Central memory CD8-positive, alpha-beta T cell (primary cell): ENCODE measurements around the gene PHF23.

Experiments used
- ATAC-seq: fragments of 150-1000 bp; cut with Tn5 transposase; replicated peaks from 2 replicates; pipeline ENCODE4 v1.10.0; 2022; ENCODE audit warnings: mild to moderate bottlenecking, moderate FRiP score, moderate number of reproducible peaks; ENCODE audit not compliant: poor library complexity, severe bottlenecking; ENCODE audit errors: extremely low read depth
- DNase-seq, 2 donors: peaks; one replicate each; pipeline ENCODE4 v3.0.0; 2021; ENCODE audit warnings: low spot score in 2 of 2
- H3K27ac Mint-ChIP-seq: one replicate; pipeline ENCODE4 v1.8.0; 2022; ENCODE audit warnings: low read depth, mild to moderate bottlenecking, moderate library complexity, mixed read lengths
- H3K27me3 Mint-ChIP-seq: one replicate; pipeline ENCODE4 v1.8.0; 2022; ENCODE audit warnings: mixed read lengths
- H3K36me3 Mint-ChIP-seq: one replicate; pipeline ENCODE4 v1.8.0; 2022; ENCODE audit warnings: mild to moderate bottlenecking, moderate library complexity, mixed read lengths; ENCODE audit not compliant: insufficient read depth
- H3K4me1 Mint-ChIP-seq: one replicate; pipeline ENCODE4 v1.8.0; 2022; ENCODE audit warnings: mixed read lengths
- H3K4me3 Mint-ChIP-seq: one replicate; pipeline ENCODE4 v1.8.0; 2022; ENCODE audit warnings: mild to moderate bottlenecking, moderate library complexity, mixed read lengths
- H3K9me3 Mint-ChIP-seq: one replicate; pipeline ENCODE4 v1.8.0; 2022; ENCODE audit warnings: mixed read lengths

PHF23 gene

DNA sequence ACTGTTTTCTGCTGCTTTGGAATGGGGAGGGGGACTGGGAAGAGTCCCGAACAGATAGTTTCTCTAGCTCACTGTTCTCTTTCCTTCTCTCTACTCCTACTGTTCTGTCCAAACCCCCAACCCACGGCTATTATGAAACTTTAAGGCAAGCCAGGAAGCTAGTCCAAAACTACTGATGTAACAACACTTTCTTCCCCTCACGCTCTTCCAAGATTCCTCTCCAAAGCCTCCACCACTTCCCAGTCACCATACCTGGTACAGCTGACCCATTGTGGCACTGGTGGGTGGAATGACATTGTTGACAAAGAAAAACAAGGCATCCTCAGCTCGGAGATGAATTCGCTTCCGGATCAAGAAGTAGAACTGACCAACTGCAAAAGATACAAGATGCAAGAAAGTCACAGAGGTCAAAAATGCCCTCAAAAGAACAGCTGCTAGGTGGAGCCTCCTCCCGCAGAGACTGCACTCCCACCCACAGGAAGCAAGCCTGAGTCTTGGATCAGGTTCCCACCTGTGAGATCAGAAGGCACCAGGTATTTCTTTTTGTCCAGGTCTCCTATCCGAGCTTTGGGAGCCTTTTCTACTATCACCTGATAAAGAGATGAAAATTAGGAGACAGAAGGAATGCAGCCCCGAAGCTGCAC, 2.0 kb upstream of the PHF23 start:
- no peak for DNase-seq
- peaks cover 55% of the 10 kb centered on the region for H3K4me1 Mint-ChIP-seq
- peaks cover 48% of the 10 kb centered on the region for H3K36me3 Mint-ChIP-seq
- peak overlapping the region; percentile 90 for H3K27ac Mint-ChIP-seq
- no peaks in the 10 kb centered on the region for H3K9me3 Mint-ChIP-seq
- peak overlapping the region; percentile 98 for H3K4me3 Mint-ChIP-seq
- H3K27me3 Mint-ChIP-seq = no peaks in the 10 kb centered on the region
- ATAC-seq = no peak

DNA sequence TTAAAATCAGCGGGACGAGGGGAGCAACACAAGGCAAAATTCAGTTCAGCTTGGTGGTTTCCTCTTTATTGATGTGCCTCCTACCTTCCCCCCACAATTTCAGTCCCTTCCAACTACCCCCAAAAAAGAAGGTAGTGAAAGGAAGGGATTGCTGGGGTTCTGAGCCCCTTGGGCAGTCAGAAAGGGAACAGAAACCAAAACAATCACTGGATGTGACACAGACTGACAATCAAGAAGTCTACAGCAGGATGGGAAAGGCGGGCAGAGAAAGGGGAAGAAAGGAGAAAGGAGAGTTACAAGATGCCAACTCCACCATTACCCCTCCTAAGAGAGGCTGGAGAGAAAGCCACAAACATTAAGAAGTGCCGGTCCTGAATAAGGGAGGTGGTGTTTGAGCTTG, 1.1 kb upstream of the PHF23 start:
- no peaks in the 10 kb centered on the region for H3K9me3 Mint-ChIP-seq
- no peak for DNase-seq
- peak overlapping the region; percentile 98 for H3K4me3 Mint-ChIP-seq
- H3K27me3 Mint-ChIP-seq = no peaks in the 10 kb centered on the region
- H3K36me3 Mint-ChIP-seq = peaks cover 43% of the 10 kb centered on the region
- no peak for ATAC-seq
- peaks cover 58% of the 10 kb centered on the region for H3K4me1 Mint-ChIP-seq
- H3K27ac Mint-ChIP-seq = peak overlapping the region; percentile 92

DNA sequence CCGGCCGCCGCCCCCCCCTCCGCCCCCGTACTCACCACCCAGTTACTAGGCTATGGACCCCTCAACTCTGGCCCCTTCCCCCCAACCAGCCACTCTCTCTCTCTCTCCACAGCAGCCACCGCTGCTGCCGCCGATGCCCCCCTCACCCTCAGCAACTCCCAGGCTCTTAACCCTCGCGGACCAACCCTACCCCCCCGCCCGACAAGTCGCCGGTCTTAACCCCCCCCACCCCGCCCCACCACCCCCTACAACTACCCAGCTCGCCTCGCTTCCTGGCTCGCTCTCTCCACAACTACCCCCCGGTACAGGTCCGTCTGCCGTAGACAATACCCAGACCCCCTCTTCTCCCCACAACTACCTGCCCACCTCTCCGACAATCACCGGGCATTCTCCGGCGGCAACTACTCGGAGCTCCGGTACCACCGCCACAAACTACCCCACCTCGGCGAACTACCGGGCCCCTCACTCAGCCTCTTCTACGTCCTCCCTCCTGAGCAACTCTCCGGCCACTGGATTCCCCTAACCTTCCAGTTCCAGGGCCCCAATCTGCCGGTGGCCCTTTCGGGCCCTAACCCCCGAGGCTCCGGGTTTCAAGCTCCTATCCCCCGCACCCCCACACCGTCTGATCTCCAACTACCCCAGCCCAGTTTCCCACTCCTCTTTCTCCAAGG, 702 bp downstream of the PHF23 start:
- H3K4me3 Mint-ChIP-seq = peak overlapping the region; percentile 98
- no peaks in the 10 kb centered on the region for H3K27me3 Mint-ChIP-seq
- DNase-seq (no peak), ATAC-seq (no peak)
- peaks cover 48% of the 10 kb centered on the region for H3K36me3 Mint-ChIP-seq
- no peaks in the 10 kb centered on the region for H3K9me3 Mint-ChIP-seq
- H3K4me1 Mint-ChIP-seq = peaks cover 75% of the 10 kb centered on the region
- peak overlapping the region; percentile 92 for H3K27ac Mint-ChIP-seq

DNA sequence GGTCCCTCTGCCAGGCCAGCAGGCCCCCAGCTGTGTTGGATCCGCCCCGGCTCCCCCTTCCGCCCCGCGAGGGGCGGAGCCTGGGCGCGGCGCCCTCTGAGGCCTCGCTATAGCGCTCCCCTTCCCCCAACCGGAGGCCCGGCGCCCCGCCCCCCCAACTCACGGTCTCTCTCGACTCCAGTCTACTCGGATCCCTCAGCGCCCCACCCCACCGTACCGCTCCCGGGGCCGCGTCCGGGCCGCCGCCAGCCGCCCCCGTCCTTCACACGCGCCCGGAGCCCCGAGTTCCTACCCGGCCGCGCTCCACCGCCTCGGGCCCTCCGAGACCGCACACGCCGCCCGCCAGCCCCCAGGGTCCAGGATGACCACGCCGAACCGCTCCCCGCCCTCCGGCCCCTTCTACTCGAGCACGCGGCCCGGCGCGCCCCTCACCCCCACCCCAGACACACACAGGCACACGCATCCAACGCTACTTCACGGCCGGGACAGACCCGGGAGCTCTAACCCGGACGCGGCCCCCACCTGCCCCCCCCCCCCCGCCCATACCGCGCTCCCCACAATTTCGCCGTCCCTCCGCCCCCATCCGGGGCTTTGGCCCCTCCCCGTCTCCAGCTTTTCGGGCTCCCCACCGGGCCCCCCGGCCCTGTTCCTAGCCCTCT, 1.4 kb downstream of the PHF23 start:
- H3K27ac Mint-ChIP-seq = peak overlapping the region; percentile 92

DNA sequence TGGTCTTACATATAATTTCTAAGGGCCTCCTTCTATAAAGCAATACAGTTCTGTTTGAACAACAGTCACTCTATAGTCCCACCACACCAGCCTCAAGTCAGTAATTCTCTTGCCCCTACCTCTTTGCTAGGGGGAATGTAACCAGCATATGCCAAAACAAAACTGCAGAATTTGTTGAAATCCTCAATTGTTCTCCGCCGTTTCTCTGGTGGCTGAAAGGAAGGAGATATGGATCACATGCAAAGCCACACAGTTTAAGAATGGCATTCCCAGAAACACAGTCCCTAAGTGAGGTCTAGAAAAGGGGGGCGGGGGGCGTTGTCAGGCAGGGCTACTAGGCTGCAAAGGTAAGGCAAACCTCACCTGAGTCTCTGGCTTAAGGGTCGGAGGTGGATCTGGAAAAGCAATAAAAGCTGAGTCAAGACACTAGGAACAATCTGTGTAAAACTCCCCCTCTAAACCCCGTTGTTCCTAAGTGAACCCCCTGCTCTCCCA, 1.9 kb downstream of the PHF23 start:
- H3K4me3 Mint-ChIP-seq = peak overlapping the region; percentile 98
- peaks cover 75% of the 10 kb centered on the region for H3K4me1 Mint-ChIP-seq
- peak overlapping the region; percentile 92 for H3K27ac Mint-ChIP-seq
- H3K36me3 Mint-ChIP-seq = peaks cover 41% of the 10 kb centered on the region
- no peaks in the 10 kb centered on the region for H3K9me3 Mint-ChIP-seq
- no peak for DNase-seq
- H3K27me3 Mint-ChIP-seq = no peaks in the 10 kb centered on the region
- ATAC-seq = no peak

More for the DNA sequence above, 1.4 kb downstream of the PHF23 start:
- peak; percentile 4 for ATAC-seq
- DNase-seq = peak; percentile 47 to 57
- H3K4me1 Mint-ChIP-seq = peaks cover 76% of the 10 kb centered on the region
- no peaks in the 10 kb centered on the region for H3K9me3 Mint-ChIP-seq
- no peaks in the 10 kb centered on the region for H3K27me3 Mint-ChIP-seq
- peaks cover 45% of the 10 kb centered on the region for H3K36me3 Mint-ChIP-seq
- peak overlapping the region; percentile 98 for H3K4me3 Mint-ChIP-seq

DNA sequence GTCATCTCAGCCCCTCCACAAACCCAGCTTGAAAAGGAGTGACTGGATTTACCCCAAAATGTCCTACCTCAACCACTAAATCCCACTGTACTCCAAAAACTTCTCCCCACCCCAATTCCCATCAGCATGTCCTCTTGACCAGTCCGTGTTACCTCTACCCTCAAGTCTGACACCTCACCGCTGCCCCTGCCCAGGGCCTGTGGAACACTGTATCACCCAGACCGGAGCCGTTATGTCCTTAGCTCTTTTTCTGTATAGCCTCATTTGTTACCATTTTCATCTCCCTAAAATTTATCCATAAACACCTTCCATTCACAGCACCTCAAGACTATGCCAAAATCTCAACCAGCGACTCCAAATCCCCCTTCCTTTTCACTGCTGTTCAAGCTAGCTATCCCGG, 2.4 kb downstream of the PHF23 start:
- no peaks in the 10 kb centered on the region for H3K9me3 Mint-ChIP-seq
- peaks cover 75% of the 10 kb centered on the region for H3K4me1 Mint-ChIP-seq
- no peaks in the 10 kb centered on the region for H3K27me3 Mint-ChIP-seq
- H3K4me3 Mint-ChIP-seq = peak overlapping the region; percentile 98
- DNase-seq (no peak), ATAC-seq (no peak)
- no peak overlapping the region for H3K27ac Mint-ChIP-seq
- H3K36me3 Mint-ChIP-seq = peaks cover 36% of the 10 kb centered on the region

DNA sequence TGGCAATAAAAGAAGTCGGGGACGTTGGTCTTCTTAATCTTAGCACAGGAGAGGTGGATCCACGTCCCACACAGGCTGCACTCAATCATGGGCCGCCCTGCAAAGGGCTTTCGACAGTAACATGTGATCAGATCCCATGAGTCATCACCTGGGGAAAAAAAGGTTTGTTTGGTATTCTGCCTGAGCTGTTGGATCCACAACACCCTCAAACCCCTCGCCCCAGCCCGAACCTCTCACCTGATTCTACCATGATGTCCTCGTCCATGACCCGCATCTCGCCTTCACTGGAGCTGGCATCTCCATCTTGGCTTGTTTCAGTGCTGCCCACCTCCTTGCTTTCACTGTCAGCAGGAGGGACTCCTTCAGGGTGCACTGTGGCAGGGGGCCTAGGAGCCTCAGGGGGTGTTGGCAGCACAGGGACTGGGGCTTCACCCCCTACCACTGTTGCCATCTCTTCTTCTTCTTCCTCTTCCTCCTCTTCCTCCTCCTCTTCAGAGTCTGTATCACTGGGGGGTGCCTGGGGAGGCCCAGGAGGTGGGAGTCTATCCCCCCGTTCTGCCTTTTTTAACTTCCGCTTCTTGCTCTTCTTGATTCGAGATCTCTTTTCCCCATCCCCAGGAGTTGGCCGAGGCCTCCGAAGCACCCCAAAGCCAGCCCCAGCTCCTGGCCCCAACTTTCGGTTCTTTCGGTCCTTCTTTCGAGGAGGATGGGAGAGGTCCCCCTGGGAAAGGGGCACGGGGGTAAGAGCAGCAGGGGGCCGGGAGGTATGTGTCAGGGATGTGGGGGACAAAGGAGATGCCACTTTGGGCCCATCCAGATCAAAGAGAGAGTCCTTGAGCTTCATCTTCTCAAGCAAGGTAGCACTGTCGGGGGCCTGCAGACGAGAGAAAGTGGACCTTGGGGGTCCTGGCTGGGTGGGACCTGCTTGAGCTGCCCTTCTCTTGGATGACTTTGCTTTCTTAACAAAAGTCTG, 3.3 kb downstream of the PHF23 start:
- Mint-ChIP-seq H3K4me3 (peak overlapping the region; percentile 42), H3K27me3 (no peaks in the 10 kb centered on the region), H3K4me1 (peaks cover 70% of the 10 kb centered on the region), H3K9me3 (no peaks in the 10 kb centered on the region), H3K27ac (no peak overlapping the region), H3K36me3 (peaks cover 34% of the 10 kb centered on the region)
- ATAC-seq = no peak
- DNase-seq = no peak

DNA sequence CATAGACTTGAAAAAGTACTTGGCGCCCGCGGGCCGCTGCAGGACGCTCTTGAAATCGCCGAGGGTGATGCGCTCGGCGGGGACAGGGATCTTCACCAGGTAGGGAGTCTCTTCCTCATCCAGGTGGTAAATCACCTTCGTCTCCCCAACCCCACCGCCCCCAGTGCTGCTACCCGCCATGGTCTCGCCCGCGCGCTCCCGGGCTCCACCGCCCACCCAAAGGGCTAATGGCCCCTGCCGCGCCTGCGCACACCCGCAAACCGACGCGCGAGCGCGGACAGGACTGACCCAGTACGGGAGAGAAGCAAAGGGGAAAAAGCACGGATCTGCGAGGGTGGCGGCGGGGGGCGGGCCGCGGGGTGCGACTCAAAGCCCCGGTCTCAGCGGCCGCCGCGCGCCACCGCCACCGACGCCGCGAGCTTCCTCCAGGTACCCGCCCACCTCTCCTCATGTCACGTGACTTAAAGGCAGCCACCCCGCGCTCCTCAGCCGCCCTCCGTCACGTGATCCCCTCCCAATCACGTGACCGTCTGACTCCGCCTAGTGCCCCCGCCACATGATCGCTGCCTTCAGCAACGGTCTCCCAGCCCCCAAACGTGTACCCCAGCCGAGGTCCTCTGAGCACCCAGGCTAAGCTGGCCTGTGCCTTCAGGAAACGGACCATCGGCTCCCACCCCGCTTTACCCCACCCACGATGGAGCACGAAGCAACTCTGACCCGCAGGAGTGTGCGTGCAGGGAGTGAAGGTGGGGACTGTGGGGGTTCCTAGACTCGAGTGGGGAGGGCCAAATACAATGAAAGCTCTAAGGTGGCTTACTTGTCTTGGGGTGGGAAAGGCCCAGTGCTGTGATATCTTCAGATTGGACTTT, 4.9 kb downstream of the PHF23 start, which contains the start of gene DVL2:
DVL2 (minus strand) TSS at position 435 of the 869 bp plus-strand sequence; CDS start at position 180, 255 bp downstream.
- DNase-seq (peak; percentile 88 to 89), ATAC-seq (peak; percentile 63)
- Mint-ChIP-seq H3K36me3 (peaks cover 28% of the 10 kb centered on the region), H3K9me3 (no peaks in the 10 kb centered on the region), H3K27ac (peak within 1 kb of the TSS; percentile 89), H3K4me3 (peak within 1 kb of the TSS; percentile 88), H3K4me1 (peaks cover 59% of the 10 kb centered on the region), H3K27me3 (no peaks in the 10 kb centered on the region)

DNA sequence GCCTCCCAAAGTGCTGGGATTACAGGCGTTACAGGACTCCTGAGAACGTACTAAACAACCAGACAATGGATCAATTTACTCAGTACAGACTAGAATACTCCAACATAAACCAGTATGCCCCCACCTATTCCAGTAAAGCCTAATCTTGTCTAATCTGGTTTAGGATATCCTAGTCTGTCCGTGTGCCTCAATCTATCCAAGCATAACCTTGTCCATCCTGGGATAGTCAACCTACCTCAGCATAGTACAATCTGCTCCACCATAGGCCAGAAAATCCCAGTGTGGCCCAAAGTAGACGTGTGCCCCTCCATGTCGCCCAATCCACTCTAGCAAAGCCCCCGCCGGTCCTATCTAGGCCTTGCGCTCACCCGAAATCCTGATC, 5.6 kb downstream of the PHF23 start:
- Mint-ChIP-seq H3K27me3 (no peaks in the 10 kb centered on the region), H3K4me1 (peaks cover 59% of the 10 kb centered on the region), H3K27ac (peak overlapping the region; percentile 89), H3K4me3 (peak overlapping the region; percentile 88), H3K36me3 (peaks cover 25% of the 10 kb centered on the region), H3K9me3 (no peaks in the 10 kb centered on the region)
- no peak for ATAC-seq
- DNase-seq = no peak

DNA sequence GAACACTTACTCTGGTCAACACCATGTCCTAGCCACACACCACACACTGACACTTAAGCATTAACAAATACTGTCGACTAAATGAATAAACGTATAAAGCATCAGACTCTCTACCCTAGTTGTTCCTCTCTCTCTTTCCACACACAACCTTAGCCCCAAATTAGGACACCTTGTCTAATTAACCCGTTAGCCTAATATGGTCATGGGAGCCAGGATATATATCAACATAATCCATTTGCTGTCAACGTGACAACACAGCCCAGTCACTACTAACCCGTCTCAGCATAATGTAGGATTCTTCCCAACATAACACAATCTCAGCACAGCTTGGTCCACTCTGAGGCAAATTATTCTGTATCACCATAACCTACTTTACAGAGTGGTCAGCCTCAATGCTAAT, 7.1 kb downstream of the PHF23 start:
- H3K9me3 Mint-ChIP-seq = no peaks in the 10 kb centered on the region
- no peaks in the 10 kb centered on the region for H3K27me3 Mint-ChIP-seq
- DNase-seq = no peak
- H3K4me1 Mint-ChIP-seq = peaks cover 54% of the 10 kb centered on the region
- H3K4me3 Mint-ChIP-seq = peak overlapping the region; percentile 88
- H3K27ac Mint-ChIP-seq = no peak overlapping the region
- ATAC-seq = no peak
- H3K36me3 Mint-ChIP-seq = peaks cover 26% of the 10 kb centered on the region

DNA sequence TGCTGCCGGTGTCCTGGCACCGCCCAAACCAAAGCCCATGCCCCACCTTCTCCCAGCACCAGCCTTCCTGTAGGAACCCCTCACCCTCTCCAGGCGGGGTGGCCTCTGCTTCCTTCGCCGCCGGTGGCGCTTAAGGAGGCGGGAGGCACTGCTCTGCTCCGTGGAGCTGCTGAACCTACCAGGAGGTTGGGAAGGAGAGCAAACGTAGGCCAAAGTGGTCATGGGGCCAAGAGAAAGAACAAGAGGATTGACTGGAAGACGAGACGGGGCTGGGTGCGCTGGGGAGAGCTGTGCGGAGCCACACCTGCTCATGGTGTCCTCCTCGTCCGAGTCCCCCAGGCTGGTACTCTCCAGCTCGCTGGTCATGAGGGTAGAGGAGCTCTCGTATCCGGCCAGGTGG, 9.8 kb downstream of the PHF23 start:
- Mint-ChIP-seq H3K36me3 (peaks cover 17% of the 10 kb centered on the region), H3K4me1 (peaks cover 33% of the 10 kb centered on the region), H3K27ac (no peak overlapping the region), H3K27me3 (no peaks in the 10 kb centered on the region), H3K9me3 (no peaks in the 10 kb centered on the region), H3K4me3 (no peak overlapping the region)
- ATAC-seq (no peak), DNase-seq (no peak)
